GM10248 (cell line): Measurements from ENCODE around the gene BCL2L12.

Experiments
- CTCF ChIA-PET: fragments of 300-600 bp; sonication (Branson Sonifier 250); formaldehyde crosslinking; extraction: SDS; loops from one replicate; lab custom pipeline; 2021; ENCODE audit warnings: antibody characterized with exemption; lab: Yijun Ruan, JAX
- POLR2A ChIA-PET: fragments of 350-650 bp; sonication (Branson Sonifier 250); formaldehyde crosslinking; extraction: SDS; loops from one replicate; lab custom pipeline; 2020; ENCODE audit warnings: antibody characterized with exemption; lab: Yijun Ruan, JAX
- DNase-seq: peaks from one replicate; pipeline ENCODE4 v3.0.0; 2012; ENCODE audit errors: extremely low spot score
- CTCF ChIP-seq: IDR thresholded peaks from 2 replicates; pipeline ENCODE4 v1.5.1; 2012; ENCODE audit warnings: mild to moderate bottlenecking, low read depth; ENCODE audit errors: extremely low read depth, missing control alignments, control extremely low read depth

Gene BCL2L12

GRCh38 chr19:49663224-49663623, 2.5 kb upstream of the BCL2L12 start:
- no peak for DNase-seq
- POLR2A ChIA-PET, result no interaction called here
- CTCF ChIA-PET, result interaction anchor here (1.5 to 2.3 kb wide), 4 partner anchors 10 to 21 kb away, joined by 3 to 11 read pairs (median 6); partner anchors contain the start of gene SCAF1
- no peak for TF ChIP-seq CTCF

- POLR2A ChIA-PET, result interaction anchor here (0.5 to 2.2 kb wide), 8 partner anchors 16 to 177 kb away, joined by 3 to 9 read pairs (median 4); partner anchors contain the start of genes RRAS and SCAF1
- CTCF ChIA-PET, result interaction anchor here (1.1 to 2.3 kb wide), 6 partner anchors 9 to 22 kb away, joined by 3 to 11 read pairs (median 6); partner anchors contain the start of gene SCAF1
- TF ChIP-seq CTCF, result peak; percentile 10
- DNase-seq, result peak; percentile 88
Observed at GRCh38 chr19:49664171-49665035, 1.3 kb upstream of the BCL2L12 start.

GRCh38 chr19:49665036-49665350, 740 bp upstream of the BCL2L12 start:
- no peak for TF ChIP-seq CTCF
- DNase-seq, result no peak
- ChIA-PET POLR2A (interaction anchor here (0.5 to 2.2 kb wide), 5 partner anchors 12 to 171 kb away, joined by 3 to 9 read pairs (median 6); partner anchors contain the start of gene SCAF1), CTCF (interaction anchor here (1.1 to 2.3 kb wide), 5 partner anchors 8 to 23 kb away, joined by 3 to 11 read pairs (median 6); partner anchors contain the start of gene SCAF1)

GRCh38 chr19:49666120-49666444, 349 bp downstream of the BCL2L12 start:
- no peak for DNase-seq
- POLR2A ChIA-PET, result interaction anchor here (1.0 to 2.2 kb wide), 3 partner anchors 10 to 26 kb away, joined by 3 to 7 read pairs (median 5); partner anchors contain the start of gene SCAF1
- no peak for TF ChIP-seq CTCF
- CTCF ChIA-PET, result interaction anchor here (0.7 to 1.4 kb wide), 2 partner anchors 9 to 26 kb away, joined by 3 to 5 read pairs; no protein-coding TSS in a partner anchor

GRCh38 chr19:49667473-49667872, 1.7 kb downstream of the BCL2L12 start:
- POLR2A ChIA-PET, result interaction anchor here (0.7 to 1.3 kb wide), 2 partner anchors 9 to 27 kb away, joined by 3 to 13 read pairs; partner anchors contain the start of gene RRAS
- no peak for TF ChIP-seq CTCF
- CTCF ChIA-PET, result interaction anchor here (1.4 to 1.5 kb wide), 2 partner anchors 9 to 97 kb away, joined by 4 to 5 read pairs; no protein-coding TSS in a partner anchor
- no peak for DNase-seq

- ChIA-PET POLR2A (no interaction called here), CTCF (interaction anchor here (5.1 to 12.4 kb wide), 2 partner anchors 13 to 164 kb away, joined by 30 to 83 read pairs; no protein-coding TSS in a partner anchor)
- TF ChIP-seq CTCF, result no peak
- DNase-seq, result no peak
Observed at GRCh38 chr19:49669516-49669915, 3.8 kb downstream of the BCL2L12 start.
